Esophagus muscularis mucosa (tissue), 4 donors: ENCODE data around the gene CNTFR. TPM values are rescaled to one million over a fixed set of nuclear protein-coding genes. Genes with fewer than 3 reads are reported as not detected.

Experiments used
- DNase-seq: peaks from one replicate; pipeline ENCODE4 v3.0.0-alpha.2; 2017; ENCODE audit errors: extremely low spot score
- H3K27ac ChIP-seq, 4 donors: fragments of 200-600 bp; sonication (generic); replicated peaks in 1 of 4; 1 replicate in 3 of 4; 2 replicates in 1 of 4; pipeline ENCODE4 v1.5.1; 2016 to 2019; ENCODE audit warnings: mild to moderate bottlenecking in 1 of 4
- H3K27me3 ChIP-seq, 4 donors: fragments of 200-600 bp; sonication (generic); one replicate each; pipeline versions ENCODE4 v1.5.1 to v1.6.0; 2016 to 2019
- H3K36me3 ChIP-seq, 4 donors: fragments of 200-600 bp; sonication (generic); one replicate each; pipeline ENCODE4 v1.5.1; 2016 to 2019
- H3K4me1 ChIP-seq, 4 donors: fragments of 200-600 bp; sonication (generic); one replicate each; pipeline ENCODE4 v1.5.1; 2016 to 2019
- H3K4me3 ChIP-seq, 4 donors: fragments of 200-600 bp; sonication (generic); 1 replicate in 2 of 4; 2 replicates in 2 of 4; pipeline ENCODE4 v1.5.1; 2016 to 2019; ENCODE audit warnings: mild to moderate bottlenecking in 4 of 4, moderate library complexity in 1 of 4
- H3K9me3 ChIP-seq, 4 donors: fragments of 200-600 bp; sonication (generic); 1 replicate in 3 of 4; 2 replicates in 1 of 4; pipeline ENCODE4 v1.5.1; 2016 to 2019
- CTCF ChIP-seq, 3 experiments: fragments of 200-600 bp in 2 of 3; fragments of 450-650 bp in 1 of 3; sonication (generic) in 2 of 3; IDR thresholded peaks; one replicate each; pipeline ENCODE4 v1.5.1; 2017 to 2019; ENCODE audit warnings: antibody characterized with exemption in 3 of 3, mild to moderate bottlenecking in 2 of 3, moderate library complexity in 1 of 3
- EP300 ChIP-seq: sonication (generic); formaldehyde crosslinking; IDR thresholded peaks from one replicate; pipeline ENCODE4 v1.6.1; 2017; ENCODE audit warnings: antibody characterized with exemption
- POLR2A ChIP-seq: fragments of 450-650 bp; IDR thresholded peaks from one replicate; pipeline ENCODE4 v1.6.1; 2017; ENCODE audit warnings: antibody characterized with exemption, moderate library complexity, mild to moderate bottlenecking, low read depth
- POLR2AphosphoS5 ChIP-seq, 2 donors: sonication (generic); formaldehyde crosslinking; IDR thresholded peaks; one replicate each; pipeline ENCODE4 v1.6.1; 2017; ENCODE audit warnings: antibody characterized with exemption in 2 of 2
- WGBS: methylation state at CpG from one replicate; pipeline ENCODE4 v1.1.5; 2018; 5-methylcytosine and 5-hydroxymethylcytosine counted together
- intact Hi-C: fragments of 100-400 bp; cut with DNase I; formaldehyde crosslinking; loops from one replicate; pipeline ENCODE4 v1.15.1; 2023
- total RNA-seq, 4 donors: library from RNA; depleted of rRNA; stranded (reverse); fragments of >200 nt; gene quantifications; one replicate each; pipeline versions ENCODE4 v1.1.0 to v1.2.1, GENCODE V29; 2016

CNTFR gene
- total RNA-seq, 4 donors from 2014 or later: 1.2 to 3.8 (median 2.7) TPM

GRCh38 chr9:34514401-34514800, 75.1 kb downstream of the CNTFR start:
- intact Hi-C loops: no loop called here
- no peaks in the 10 kb centered on the region for H3K27me3 ChIP-seq
- no peak overlapping the region for H3K4me3 ChIP-seq
- no peaks in the 10 kb centered on the region for H3K9me3 ChIP-seq
- TF ChIP-seq POLR2AphosphoS5 (IDR thresholded peaks at IDR 0.05) (no peak), EP300 (no peak)
- H3K4me1 ChIP-seq: no peaks in the 10 kb centered on the region
- DNase-seq: no peak
- H3K27ac ChIP-seq: no peak overlapping the region
- H3K36me3 ChIP-seq: no peaks in the 10 kb centered on the region
- WGBS: 95% methylated on average over 8 of the region's 8 CpGs

- no peaks in the 10 kb centered on the region for H3K27me3 ChIP-seq
- H3K36me3 ChIP-seq: no peaks in the 10 kb centered on the region
- no peak overlapping the region for H3K27ac ChIP-seq
- H3K4me1 ChIP-seq: no peaks in the 10 kb centered on the region
- H3K9me3 ChIP-seq: no peaks in the 10 kb centered on the region
- no peak overlapping the region for H3K4me3 ChIP-seq
- WGBS: 63% methylated on average over 2 of the region's 2 CpGs
- intact Hi-C loops: no loop called here
- DNase-seq: no peak
- TF ChIP-seq CTCF (IDR thresholded peaks at IDR 0.05): no peak
- TF ChIP-seq EP300: no peak
- no peak for TF ChIP-seq POLR2AphosphoS5 (IDR thresholded peaks at IDR 0.05)
- no peak for TF ChIP-seq POLR2A
Observed at GRCh38 chr9:34513567-34514214, 75.8 kb downstream of the CNTFR start.

- DNase-seq: no peak
- WGBS: 73% methylated on average over 8 of the region's 9 CpGs
- Histone ChIP-seq H3K4me1 (no peaks in the 10 kb centered on the region), H3K9me3 (no peaks in the 10 kb centered on the region), H3K36me3 (no peaks in the 10 kb centered on the region), H3K4me3 (no peak overlapping the region), H3K27ac (no peak overlapping the region), H3K27me3 (no peaks in the 10 kb centered on the region)
- TF ChIP-seq CTCF (IDR thresholded peaks at IDR 0.05) (no peak), POLR2A (no peak), POLR2AphosphoS5 (IDR thresholded peaks at IDR 0.05) (no peak), EP300 (no peak)
- intact Hi-C loops: no loop called here
Observed at GRCh38 chr9:34512131-34513078, 77.1 kb downstream of the CNTFR start.

GRCh38 chr9:34510497-34511468, 78.7 kb downstream of the CNTFR start:
- Histone ChIP-seq H3K36me3 (no peaks in the 10 kb centered on the region), H3K27ac (no peak overlapping the region), H3K4me1 (no peaks in the 10 kb centered on the region), H3K9me3 (no peaks in the 10 kb centered on the region), H3K27me3 (no peaks in the 10 kb centered on the region), H3K4me3 (no peak overlapping the region)
- DNase-seq: no peak
- TF ChIP-seq CTCF (IDR thresholded peaks at IDR 0.05) (no peak), POLR2AphosphoS5 (IDR thresholded peaks at IDR 0.05) (no peak), POLR2A (no peak), EP300 (no peak)
- 69% methylated on average over 9 of the region's 13 CpGs for WGBS
- intact Hi-C loops: no loop called here
